K562 (cell line): ENCODE data around the gene KCNN3. TPM values are rescaled to one million over a fixed set of nuclear protein-coding genes. Genes with fewer than 3 reads are reported as not detected.

Experiments
- ATAC-seq: fragments of 200-7000 bp; cut with Tn5 transposase; 3 replicates; pipeline ENCODE4 v1.9.1; 2020; ENCODE audit warnings: moderate library complexity
- BruUV-seq: library from RNA; stranded (reverse); fragments of 400-500 nt; replicated peaks from 2 replicates; lab custom pipeline; 2021; lab: Mats Ljungman, UMichigan
- CTCF ChIA-PET: fragments of 300-600 bp; formaldehyde crosslinking; extraction: SDS; loops from one replicate; lab custom pipeline; 2021; ENCODE audit warnings: low intra/inter-chr PET ratio; lab: Yijun Ruan, JAX
- POLR2A ChIA-PET: fragments of 300-600, 350-650 bp; sonication (Branson Sonifier 250); formaldehyde crosslinking; extraction: SDS; loops from one replicate; lab custom pipeline; 2021; ENCODE audit warnings: antibody characterized with exemption, inconsistent platforms; lab: Yijun Ruan, JAX
- DNase-seq, 4 experiments: peaks; one replicate each; pipeline versions ENCODE4 v3.0.0 to v3.0.0-alpha.2; 2011 to 2018; ENCODE audit warnings: low spot score in 3 of 4, mixed read lengths in 3 of 4; ENCODE audit errors: extremely low read depth in 1 of 4
- FAIRE-seq: peaks from 2 replicates; lab custom pipeline; 2011; peaks lifted over from hg19 to GRCh38; lab: Jason Lieb, UNC
- H2AFZ ChIP-seq: 2 replicates; pipeline ENCODE4 v1.6.0; 2011; ENCODE audit warnings: low read depth, low read length, control low read depth, inconsistent platforms
- H3K27ac ChIP-seq: fragments of 200-600 bp; 3 replicates; pipeline ENCODE4 v1.8.0; 2011; ENCODE audit warnings: low read depth, mild to moderate bottlenecking, control low read depth, inconsistent platforms, low read length, moderate library complexity, mixed read lengths; ENCODE audit errors: extremely low read depth
- H3K27me3 ChIP-seq, 2 experiments: fragments of 300-600 bp in 1 of 2; 2 replicates in 1 of 2; 3 replicates in 1 of 2; pipeline versions ENCODE4 v1.6.0 to v1.8.0; 2011; ENCODE audit warnings: inconsistent platforms in 2 of 2, low read length in 2 of 2, mild to moderate bottlenecking in 1 of 2, mixed read lengths in 1 of 2, moderate library complexity in 1 of 2; ENCODE audit not compliant: control insufficient read depth in 2 of 2, insufficient read depth in 2 of 2
- H3K36me3 ChIP-seq: fragments of 300-600 bp; 3 replicates; pipeline ENCODE4 v1.8.0; 2011; ENCODE audit warnings: mild to moderate bottlenecking, low read length, inconsistent platforms; ENCODE audit not compliant: control insufficient read depth, insufficient read depth
- H3K4me1 ChIP-seq, 2 experiments: fragments of 200-600 bp in 1 of 2; replicated peaks in 1 of 2; 2 replicates in 1 of 2; 3 replicates in 1 of 2; pipeline versions ENCODE4 v1.5.1 to v1.8.0; 2011; ENCODE audit warnings: inconsistent platforms in 2 of 2, low read length in 2 of 2, mild to moderate bottlenecking in 1 of 2, mixed read lengths in 1 of 2, moderate library complexity in 1 of 2; ENCODE audit not compliant: control insufficient read depth in 2 of 2, insufficient read depth in 2 of 2
- H3K4me2 ChIP-seq: 2 replicates; pipeline ENCODE4 v1.6.1; 2011; ENCODE audit warnings: low read length, control low read depth, inconsistent platforms, mixed read lengths; ENCODE audit not compliant: insufficient read depth
- H3K4me3 ChIP-seq: fragments of 200-600 bp; sonication (generic), shearing (Covaris generic); 2 replicates; pipeline ENCODE4 v1.5.1; 2016; ENCODE audit warnings: control low read depth, inconsistent platforms
- H3K79me2 ChIP-seq: fragments of 200-600 bp; 3 replicates; pipeline ENCODE4 v1.8.0; 2011; ENCODE audit warnings: low read length, inconsistent platforms; ENCODE audit not compliant: control insufficient read depth, insufficient read depth
- H3K9ac ChIP-seq, 2 experiments: 2 replicates each; pipeline versions ENCODE4 v1.6.0 to v1.6.1; 2011; ENCODE audit warnings: low read depth in 2 of 2, low read length in 2 of 2, control low read depth in 1 of 2, inconsistent platforms in 1 of 2, mild to moderate bottlenecking in 1 of 2, mixed read lengths in 1 of 2; ENCODE audit not compliant: insufficient read depth in 1 of 2
- H3K9me1 ChIP-seq: one replicate; pipeline ENCODE4 v1.6.0; 2011; ENCODE audit warnings: inconsistent platforms, mild to moderate bottlenecking, low read length, moderate library complexity; ENCODE audit not compliant: control insufficient read depth, insufficient read depth
- H3K9me3 ChIP-seq: replicated peaks from 2 replicates; pipeline ENCODE4 v1.5.1; 2011; ENCODE audit warnings: low read depth, low read length, inconsistent platforms; ENCODE audit not compliant: control insufficient read depth, insufficient read depth
- H4K20me1 ChIP-seq: replicated peaks from 2 replicates; pipeline ENCODE4 v1.6.1; 2011; ENCODE audit warnings: low read length, inconsistent platforms, mixed read lengths; ENCODE audit not compliant: control insufficient read depth, insufficient read depth
- ETV5 ChIP-seq: sonication (generic); formaldehyde crosslinking; IDR thresholded peaks from 2 replicates; pipeline ENCODE4 v1.4.0; 2020; ENCODE audit warnings: low read depth, mild to moderate bottlenecking, missing genetic modification reagents
- GTF3C2 ChIP-seq: IDR thresholded peaks from 3 replicates; pipeline ENCODE4 v1.6.1; 2011; ENCODE audit warnings: borderline replicate concordance, mild to moderate bottlenecking, moderate library complexity; ENCODE audit not compliant: insufficient read length; ENCODE audit errors: extremely low read depth
- HEY1 ChIP-seq: fragments of 250-450 bp; sonication (Bioruptor Pico); IDR thresholded peaks from 2 replicates; pipeline ENCODE4 v1.5.0; 2020; ENCODE audit warnings: mild to moderate bottlenecking, moderate library complexity, borderline replicate concordance
- SIRT6 ChIP-seq: IDR thresholded peaks from one replicate; pipeline ENCODE4 v1.6.1; 2012; ENCODE audit warnings: low read depth, mild to moderate bottlenecking, control low read depth, inconsistent platforms, low read length, moderate library complexity
- SMARCB1 ChIP-seq: IDR thresholded peaks from 2 replicates; pipeline ENCODE4 v1.6.1; 2011; ENCODE audit warnings: improper control_type of control experiment, low read depth; ENCODE audit not compliant: insufficient read length
- SPI1 ChIP-seq: IDR thresholded peaks from 2 replicates; pipeline ENCODE4 v1.6.1; 2011; ENCODE audit warnings: low read depth, low read length, control low read depth, borderline replicate concordance
- SREBF1 ChIP-seq: fragments of 150-350 bp; IDR thresholded peaks from 2 replicates; pipeline ENCODE4 v1.6.1; 2014; ENCODE audit warnings: antibody characterized with exemption, low read depth, low read length, borderline replicate concordance
- ZBTB33 ChIP-seq: sonication (generic); formaldehyde crosslinking; IDR thresholded peaks from 2 replicates; pipeline ENCODE4 v1.8.1; 2023; ENCODE audit warnings: mild to moderate bottlenecking, missing genetic modification reagents
- WGBS: fragments of 100-300 bp; shearing (Covaris generic); methylation state at CpG from one replicate; pipeline ENCODE4 v1.1.6; 2016; ENCODE audit warnings: low coverage, mixed read lengths; ENCODE audit not compliant: insufficient coverage; ENCODE audit errors: missing lambda C conversion rate; 5-methylcytosine and 5-hydroxymethylcytosine counted together
- in situ Hi-C: fragments of 300-500 bp; cut with MboI; formaldehyde crosslinking; loops from 4 replicates; pipeline ENCODE4 v1.15.0; 2018; ENCODE audit warnings: inconsistent platforms, mixed read lengths
- intact Hi-C: fragments of 100-400 bp; cut with micrococcal nuclease; formaldehyde crosslinking; loops from 2 replicates; pipeline ENCODE4 v1.14.2; 2022
- polyA plus RNA-seq, 8 experiments: library from polyadenylated mRNA; depleted of rRNA in 4 of 8; stranded (reverse) in 5 of 8; unstranded in 3 of 8; fragments of >200 nt; fragmentation: Nextera tagmentation in 2 of 8; fragmentation: Illumina TruSeq in 1 of 8; extraction: Ambion mirVana in 2 of 8; extraction: Trizol in 1 of 8; gene quantifications; 2 replicates each; pipeline versions ENCODE4 v1.2.1 to v1.2.3, GENCODE V29; 2011 to 2014; ENCODE audit warnings: inconsistent platforms in 1 of 8, missing spikeins in 1 of 8
- total RNA-seq, 7 experiments: library from RNA; depleted of rRNA in 6 of 7; stranded (reverse); fragments of >200 nt in 6 of 7; fragmentation: Illumina TruSeq in 2 of 7; extraction: Trizol in 2 of 7; gene quantifications; 2 replicates each; pipeline versions ENCODE4 v1.2.1 to v1.2.3, GENCODE V29; 2011 to 2021; ENCODE audit warnings: low replicate concordance in 1 of 7
- TF ChIP-seq, protein P1 (sequence below): sonication (generic); formaldehyde crosslinking; IDR thresholded peaks from 2 replicates; pipeline ENCODE4 v1.8.1; 2023; ENCODE audit warnings: missing genetic modification reagents, mild to moderate bottlenecking, borderline replicate concordance

Gene KCNN3
- total and polyA plus RNA-seq, 9 of the 15 experiments (the other 6 are each of a cell fraction or from before 2014, with no cell fraction given): 0.02 to 0.03 TPM; not detected in 7

GRCh38 chr1:154888757-154889156 lies 18.7 kb upstream of the KCNN3 start (continued):
- TF ChIP-seq, protein P1, sequence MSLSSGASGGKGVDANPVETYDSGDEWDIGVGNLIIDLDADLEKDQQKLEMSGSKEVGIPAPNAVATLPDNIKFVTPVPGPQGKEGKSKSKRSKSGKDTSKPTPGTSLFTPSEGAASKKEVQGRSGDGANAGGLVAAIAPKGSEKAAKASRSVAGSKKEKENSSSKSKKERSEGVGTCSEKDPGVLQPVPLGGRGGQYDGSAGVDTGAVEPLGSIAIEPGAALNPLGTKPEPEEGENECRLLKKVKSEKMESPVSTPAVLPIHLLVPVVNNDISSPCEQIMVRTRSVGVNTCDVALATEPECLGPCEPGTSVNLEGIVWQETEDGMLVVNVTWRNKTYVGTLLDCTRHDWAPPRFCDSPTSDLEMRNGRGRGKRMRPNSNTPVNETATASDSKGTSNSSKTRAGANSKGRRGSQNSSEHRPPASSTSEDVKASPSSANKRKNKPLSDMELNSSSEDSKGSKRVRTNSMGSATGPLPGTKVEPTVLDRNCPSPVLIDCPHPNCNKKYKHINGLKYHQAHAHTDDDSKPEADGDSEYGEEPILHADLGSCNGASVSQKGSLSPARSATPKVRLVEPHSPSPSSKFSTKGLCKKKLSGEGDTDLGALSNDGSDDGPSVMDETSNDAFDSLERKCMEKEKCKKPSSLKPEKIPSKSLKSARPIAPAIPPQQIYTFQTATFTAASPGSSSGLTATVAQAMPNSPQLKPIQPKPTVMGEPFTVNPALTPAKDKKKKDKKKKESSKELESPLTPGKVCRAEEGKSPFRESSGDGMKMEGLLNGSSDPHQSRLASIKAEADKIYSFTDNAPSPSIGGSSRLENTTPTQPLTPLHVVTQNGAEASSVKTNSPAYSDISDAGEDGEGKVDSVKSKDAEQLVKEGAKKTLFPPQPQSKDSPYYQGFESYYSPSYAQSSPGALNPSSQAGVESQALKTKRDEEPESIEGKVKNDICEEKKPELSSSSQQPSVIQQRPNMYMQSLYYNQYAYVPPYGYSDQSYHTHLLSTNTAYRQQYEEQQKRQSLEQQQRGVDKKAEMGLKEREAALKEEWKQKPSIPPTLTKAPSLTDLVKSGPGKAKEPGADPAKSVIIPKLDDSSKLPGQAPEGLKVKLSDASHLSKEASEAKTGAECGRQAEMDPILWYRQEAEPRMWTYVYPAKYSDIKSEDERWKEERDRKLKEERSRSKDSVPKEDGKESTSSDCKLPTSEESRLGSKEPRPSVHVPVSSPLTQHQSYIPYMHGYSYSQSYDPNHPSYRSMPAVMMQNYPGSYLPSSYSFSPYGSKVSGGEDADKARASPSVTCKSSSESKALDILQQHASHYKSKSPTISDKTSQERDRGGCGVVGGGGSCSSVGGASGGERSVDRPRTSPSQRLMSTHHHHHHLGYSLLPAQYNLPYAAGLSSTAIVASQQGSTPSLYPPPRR: no peak
- no peak for TF ChIP-seq SREBF1
- no peak for TF ChIP-seq SIRT6

DNA sequence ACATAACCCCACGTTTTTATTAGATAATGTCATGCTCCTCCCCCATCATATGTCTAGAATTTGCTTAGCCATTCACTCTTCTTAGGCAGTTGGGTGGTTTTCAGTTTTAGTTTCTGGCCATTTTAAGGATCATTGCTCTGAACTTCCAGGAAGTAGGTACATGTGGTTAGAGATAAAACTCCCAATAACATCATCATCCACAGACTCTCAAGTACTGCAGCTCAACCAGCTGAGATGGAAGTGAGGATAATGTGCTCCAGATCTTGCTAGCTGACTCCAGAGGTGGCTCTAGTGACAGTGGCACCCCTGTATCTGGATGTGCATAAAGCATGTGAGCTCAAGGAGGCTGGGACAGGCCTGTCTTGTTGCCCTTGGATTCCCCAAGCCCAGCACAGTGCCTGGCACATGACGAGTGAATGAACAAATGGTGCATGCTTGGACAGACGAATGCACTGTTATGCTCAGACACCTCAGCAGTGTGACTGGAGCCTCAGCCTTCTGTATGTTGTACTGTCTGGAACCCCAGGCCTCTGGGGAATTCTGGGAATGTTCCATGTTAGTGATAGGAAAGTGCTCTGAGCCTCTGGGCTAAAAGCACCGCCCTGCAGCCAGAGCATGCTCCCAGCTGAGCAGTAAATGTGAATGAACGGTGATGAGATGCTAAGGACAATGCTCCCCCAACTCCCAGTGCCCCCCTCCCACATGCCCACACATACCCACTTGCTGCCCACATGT lies 16.4 kb upstream of the KCNN3 start:
- peak overlapping the region in 1 of 2 experiments; percentile 8; a peak in 2 of 4 replicates for H3K9ac ChIP-seq
- H3K27ac ChIP-seq: peak overlapping the region; percentile 21; the same call in 2 of the 3 replicates
- FAIRE-seq: peak; percentile 80
- WGBS: 31% methylated on average over 5 of the region's 5 CpGs
- no peaks in the 10 kb centered on the region for H3K9me3 ChIP-seq
- intact Hi-C loops (no loop called here), in situ Hi-C loops (no loop called here)
- BruUV-seq: no TSS peak
- DNase-seq: peak in 1 of 4 experiments; percentile 74
- peak overlapping the region; percentile 35 for H3K4me2 ChIP-seq
- H3K4me1 ChIP-seq: peaks cover 28 to 52% of the 10 kb centered on the region in 2 experiments
- no peak overlapping the region for H3K4me3 ChIP-seq
- ATAC-seq: peak; percentile 70
- H3K27me3 ChIP-seq: 0 out of 5 replicates have a peak, but pooled peaks cover 0 to 4% of the 10 kb centered on the region in 2 experiments
- peak overlapping the region; percentile 66 for H2AFZ ChIP-seq
- ChIA-PET CTCF (no interaction called here), POLR2A (interaction anchor here (0.7 to 1.1 kb wide), 3 partner anchors 50 to 176 kb away, joined by 3 read pairs; partner anchors contain the start of gene PMVK)
- H3K79me2 ChIP-seq: no peaks in the 10 kb centered on the region
- no peaks in the 10 kb centered on the region for H4K20me1 ChIP-seq
- H3K36me3 ChIP-seq: no peaks in the 10 kb centered on the region
- peaks cover 3% of the 10 kb centered on the region for H3K9me1 ChIP-seq
- TF ChIP-seq GTF3C2 (no peak), ETV5 (CRISPR knock-in tag) (peak; percentile 34; the same call in 1 of the 2 replicates), ZBTB33 (CRISPR knock-in tag) (no peak), HEY1 (no peak), SPI1 (no peak), SMARCB1 (no peak)
